CD4-positive, alpha-beta T cell treated with Interleukin-6 for 4 hours (primary cell): ENCODE measurements around the gene SMIM33.
"Not testable (repeated sequence)": the region's sequence is repeated elsewhere in the genome, so short reads cannot be mapped to it uniquely, and the experiment has no call there.

Experiments used
- DNase-seq: peaks from one replicate; pipeline ENCODE4 v3.0.0-alpha.2; 2020; ENCODE audit warnings: mixed read lengths

Gene SMIM33

GRCh38 chr5:139457653-139458306, 13.0 kb upstream of the SMIM33 start:
- DNase-seq, result no peak

GRCh38 chr5:139458580-139459407, 12.0 kb upstream of the SMIM33 start:
- peak; percentile 87 for DNase-seq

- DNase-seq, result peak; percentile 42
Observed at GRCh38 chr5:139459451-139459934, 11.3 kb upstream of the SMIM33 start.

GRCh38 chr5:139460455-139460854, 10.3 kb upstream of the SMIM33 start:
- DNase-seq, result no peak

- no peak for DNase-seq
Observed at GRCh38 chr5:139461176-139461575, 9.6 kb upstream of the SMIM33 start.

GRCh38 chr5:139461698-139462097, 9.1 kb upstream of the SMIM33 start:
- DNase-seq, result no peak

GRCh38 chr5:139462586-139463276, 8.1 kb upstream of the SMIM33 start, which contains the start of gene ECSCR:
TSS of gene ECSCR (minus strand) at chr5:139462743. CDS start at chr5:139462670, 73 bp downstream.
- no peak for DNase-seq

- no peak for DNase-seq
Observed at GRCh38 chr5:139468421-139468931, 2.3 kb upstream of the SMIM33 start.

- DNase-seq, result peak; percentile 48
Observed at GRCh38 chr5:139472386-139473030, 1.7 kb downstream of the SMIM33 start.

GRCh38 chr5:139473105-139473504, 2.3 kb downstream of the SMIM33 start:
- DNase-seq, result no peak

- DNase-seq, result no peak
Observed at GRCh38 chr5:139473565-139473964, 2.8 kb downstream of the SMIM33 start.

- DNase-seq, result peak; percentile 55
Observed at GRCh38 chr5:139474890-139475791, 4.3 kb downstream of the SMIM33 start.

GRCh38 chr5:139475865-139476617, 5.2 kb downstream of the SMIM33 start:
- no peak for DNase-seq

- not testable (repeated sequence) for DNase-seq
Observed at GRCh38 chr5:139478657-139479423, 8.0 kb downstream of the SMIM33 start.

- not testable (repeated sequence) for DNase-seq
Observed at GRCh38 chr5:139479729-139480128, 8.9 kb downstream of the SMIM33 start.

- peak; percentile 76 for DNase-seq
Observed at GRCh38 chr5:139481122-139481533, 10.3 kb downstream of the SMIM33 start.

- DNase-seq, result no peak
Observed at GRCh38 chr5:139481580-139482049, 10.8 kb downstream of the SMIM33 start.

GRCh38 chr5:139482050-139482889, 11.5 kb downstream of the SMIM33 start, which contains the start of gene STING1:
TSS of gene STING1 (minus strand) at chr5:139482758. CDS start at chr5:139481704, 1,054 bp downstream.
- peak; percentile 82 for DNase-seq

GRCh38 chr5:139482890-139483208, 12.0 kb downstream of the SMIM33 start:
- not testable (repeated sequence) for DNase-seq
